CD8-positive, alpha-beta memory T cell (primary cell): Measurements from ENCODE around the gene SCRT2. TPM values are rescaled to one million over a fixed set of nuclear protein-coding genes. Genes with fewer than 3 reads are reported as not detected.
"Not testable (repeated sequence)": the region's sequence is repeated elsewhere in the genome, so short reads cannot be mapped to it uniquely, and the experiment has no call there.

Source experiments
- CTCF ChIA-PET: fragments of 350-600 bp; sonication (Branson Sonifier 250); formaldehyde crosslinking; loops from one replicate; lab custom pipeline; 2021; ENCODE audit warnings: antibody characterized with exemption; lab: Charles Lee
- POLR2A ChIA-PET: fragments of 350-600 bp; sonication (Branson Sonifier 250); formaldehyde crosslinking; loops from one replicate; lab custom pipeline; 2021; ENCODE audit warnings: antibody characterized with exemption; lab: Charles Lee
- DNase-seq, 5 donors: peaks; one replicate each; pipeline versions ENCODE4 v3.0.0 to v3.0.0-alpha.2; 2020 to 2022; ENCODE audit warnings: mixed read lengths in 1 of 5
- H3K27ac ChIP-seq: one replicate; pipeline ENCODE4 v1.7.0; 2013; ENCODE audit warnings: low read depth, mild to moderate bottlenecking, low read length, moderate library complexity
- H3K27me3 ChIP-seq: 2 replicates; pipeline ENCODE4 v1.7.0; 2013; ENCODE audit warnings: low read length, mild to moderate bottlenecking; ENCODE audit not compliant: insufficient read depth, poor library complexity, severe bottlenecking
- H3K36me3 ChIP-seq: 2 replicates; pipeline ENCODE4 v1.7.0; 2013; ENCODE audit warnings: mild to moderate bottlenecking, low read length, moderate library complexity; ENCODE audit not compliant: insufficient read depth
- H3K4me1 ChIP-seq: 2 replicates; pipeline ENCODE4 v1.7.0; 2013; ENCODE audit warnings: mild to moderate bottlenecking, low read length, moderate library complexity; ENCODE audit not compliant: insufficient read depth
- H3K4me3 ChIP-seq: 2 replicates; pipeline ENCODE4 v1.7.0; 2013; ENCODE audit warnings: mild to moderate bottlenecking, low read length
- H3K9me3 ChIP-seq: 2 replicates; pipeline ENCODE4 v1.7.0; 2013; ENCODE audit warnings: mild to moderate bottlenecking, low read length
- H3K27ac Mint-ChIP-seq, 8 donors: one replicate each; pipeline ENCODE4 v1.8.0; 2020 to 2021; ENCODE audit warnings: mixed read lengths in 8 of 8, mild to moderate bottlenecking in 6 of 8, inconsistent platforms in 3 of 8, moderate library complexity in 3 of 8
- H3K27me3 Mint-ChIP-seq, 2 donors: one replicate each; pipeline ENCODE4 v1.8.0; 2020 to 2021; ENCODE audit warnings: mixed read lengths in 2 of 2, mild to moderate bottlenecking in 1 of 2, moderate library complexity in 1 of 2
- H3K36me3 Mint-ChIP-seq, 3 donors: one replicate each; pipeline ENCODE4 v1.8.0; 2020 to 2021; ENCODE audit warnings: mixed read lengths in 3 of 3, inconsistent platforms in 1 of 3, mild to moderate bottlenecking in 1 of 3
- H3K4me1 Mint-ChIP-seq, 3 donors: one replicate each; pipeline ENCODE4 v1.8.0; 2020 to 2021; ENCODE audit warnings: mixed read lengths in 3 of 3, inconsistent platforms in 1 of 3, mild to moderate bottlenecking in 1 of 3
- H3K4me3 Mint-ChIP-seq, 7 donors: one replicate each; pipeline ENCODE4 v1.8.0; 2020 to 2021; ENCODE audit warnings: mixed read lengths in 7 of 7, mild to moderate bottlenecking in 6 of 7, moderate library complexity in 4 of 7, inconsistent platforms in 2 of 7
- H3K9me3 Mint-ChIP-seq, 5 donors: one replicate each; pipeline ENCODE4 v1.8.0; 2020 to 2022; ENCODE audit warnings: mixed read lengths in 5 of 5, mild to moderate bottlenecking in 3 of 5, moderate library complexity in 2 of 5, inconsistent platforms in 1 of 5
- polyA plus RNA-seq: library from polyadenylated mRNA; unstranded; fragments of 300-500 nt; fragmentation: Illumina TruSeq; gene quantifications from one replicate; pipeline ENCODE4 v1.2.3, GENCODE V29; 2021
- total RNA-seq, 2 experiments: library from RNA; stranded (reverse); gene quantifications; one replicate each; pipeline ENCODE4 v1.2.3, GENCODE V29; 2021

The SCRT2 gene
- total and polyA plus RNA-seq, 3 experiments from 2014 or later: not detected

GRCh38 chr20:698276-698675, 22.7 kb upstream of the SCRT2 start:
- Mint-ChIP-seq H3K27me3 (peaks cover 6 to 24% of the 10 kb centered on the region in 2 donors), H3K27ac (no peak overlapping the region), H3K4me3 (no peak overlapping the region), H3K9me3 (no peaks in the 10 kb centered on the region), H3K4me1 (no peaks in the 10 kb centered on the region), H3K36me3 (no peaks in the 10 kb centered on the region)
- Histone ChIP-seq H3K4me1 (no peaks in the 10 kb centered on the region), H3K4me3 (no peak overlapping the region), H3K36me3 (no peaks in the 10 kb centered on the region), H3K27me3 (no peaks in the 10 kb centered on the region), H3K9me3 (no peaks in the 10 kb centered on the region), H3K27ac (no peak overlapping the region)
- ChIA-PET POLR2A (no interaction called here), CTCF (interaction anchor here (0.7 kb wide), 1 partner anchor 27 kb away, joined by 3 read pairs; no protein-coding TSS in a partner anchor)
- DNase-seq: no peak

- Histone ChIP-seq H3K27me3 (no peaks in the 10 kb centered on the region), H3K9me3 (no peaks in the 10 kb centered on the region), H3K27ac (no peak overlapping the region), H3K36me3 (no peaks in the 10 kb centered on the region), H3K4me1 (no peaks in the 10 kb centered on the region), H3K4me3 (no peak overlapping the region)
- H3K4me1 Mint-ChIP-seq: no peaks in the 10 kb centered on the region
- no peak for DNase-seq
- POLR2A ChIA-PET: no interaction called here
- no peaks in the 10 kb centered on the region for H3K9me3 Mint-ChIP-seq
- no peaks in the 10 kb centered on the region for H3K36me3 Mint-ChIP-seq
- no peak overlapping the region for H3K27ac Mint-ChIP-seq
- H3K27me3 Mint-ChIP-seq: peaks cover 6 to 26% of the 10 kb centered on the region in 2 donors
- H3K4me3 Mint-ChIP-seq: no peak overlapping the region
- CTCF ChIA-PET: no interaction called here
Observed at GRCh38 chr20:697826-698225, 22.2 kb upstream of the SCRT2 start.

DNA sequence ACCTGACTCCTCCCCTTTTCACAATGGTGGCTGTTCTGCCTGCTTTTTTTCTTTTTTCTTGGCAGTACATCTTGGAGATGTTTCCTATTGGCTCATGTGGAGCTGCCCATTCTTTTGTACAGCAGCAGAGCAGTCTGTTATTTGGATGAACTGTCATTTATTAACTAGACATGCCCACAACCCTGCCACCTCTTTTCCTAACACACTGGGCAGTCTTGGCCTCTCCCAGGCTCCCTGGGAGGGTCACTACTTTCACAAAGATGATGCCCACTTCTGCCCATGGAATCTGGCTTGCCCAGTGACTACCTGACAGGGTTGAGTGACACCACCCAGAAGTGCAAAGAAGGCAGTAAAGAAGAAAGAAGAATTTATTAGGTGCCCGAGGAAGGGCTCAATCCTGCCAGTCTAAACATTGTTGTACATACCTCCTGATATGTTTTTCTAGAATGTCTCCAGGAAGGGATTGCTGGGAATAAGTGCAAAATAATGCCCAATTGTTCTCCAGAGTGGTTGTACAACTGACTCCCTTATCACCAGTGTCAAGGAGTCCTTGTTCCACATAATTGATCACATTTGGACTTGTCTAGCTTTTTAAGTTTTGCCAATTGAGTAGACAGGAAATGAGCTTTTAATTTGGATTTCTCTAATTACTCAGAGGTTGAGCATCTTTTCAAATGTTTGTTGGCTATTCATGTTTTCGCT, 19.7 kb upstream of the SCRT2 start:
- no peak overlapping the region for H3K4me3 ChIP-seq
- Mint-ChIP-seq H3K4me1 (no peaks in the 10 kb centered on the region), H3K4me3 (no peak overlapping the region), H3K9me3 (no peaks in the 10 kb centered on the region), H3K36me3 (no peaks in the 10 kb centered on the region), H3K27me3 (peaks cover 3 to 31% of the 10 kb centered on the region in 2 donors), H3K27ac (no peak overlapping the region)
- no peak for DNase-seq
- H3K36me3 ChIP-seq: no peaks in the 10 kb centered on the region
- H3K9me3 ChIP-seq: no peaks in the 10 kb centered on the region
- H3K27me3 ChIP-seq: peaks cover 6% of the 10 kb centered on the region
- CTCF ChIA-PET: no interaction called here
- no peak overlapping the region for H3K27ac ChIP-seq
- POLR2A ChIA-PET: no interaction called here
- no peaks in the 10 kb centered on the region for H3K4me1 ChIP-seq

DNA sequence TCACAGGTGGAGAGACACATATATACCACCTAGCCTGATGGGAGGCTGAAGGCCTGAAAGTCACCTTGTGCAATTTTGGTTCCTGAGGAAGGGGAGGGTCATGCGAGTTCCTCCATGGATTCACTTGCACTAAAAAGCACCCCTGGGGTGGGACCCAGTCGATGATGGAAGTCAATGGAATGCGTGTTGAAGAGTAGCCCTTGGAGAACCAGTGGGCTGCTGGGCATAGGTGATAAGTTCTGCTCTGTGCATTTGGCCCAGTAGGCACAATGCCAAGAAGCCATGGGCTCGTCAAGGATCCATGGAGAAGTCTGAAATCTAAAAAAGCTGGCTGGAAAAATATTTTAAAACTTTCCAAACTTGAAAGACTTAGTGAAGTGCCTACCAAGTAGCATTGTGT, 18.9 kb upstream of the SCRT2 start:
- Mint-ChIP-seq H3K36me3 (no peaks in the 10 kb centered on the region), H3K4me1 (no peaks in the 10 kb centered on the region), H3K27me3 (peaks cover 3 to 40% of the 10 kb centered on the region in 2 donors), H3K9me3 (no peaks in the 10 kb centered on the region), H3K27ac (no peak overlapping the region), H3K4me3 (no peak overlapping the region)
- Histone ChIP-seq H3K27me3 (peaks cover 7% of the 10 kb centered on the region), H3K9me3 (no peaks in the 10 kb centered on the region), H3K36me3 (no peaks in the 10 kb centered on the region), H3K27ac (no peak overlapping the region), H3K4me1 (no peaks in the 10 kb centered on the region), H3K4me3 (no peak overlapping the region)
- ChIA-PET CTCF (no interaction called here), POLR2A (no interaction called here)
- DNase-seq: no peak

- DNase-seq: not testable (repeated sequence)
Observed at GRCh38 chr20:693786-694185, 18.2 kb upstream of the SCRT2 start.

GRCh38 chr20:692044-692443, 16.4 kb upstream of the SCRT2 start:
- POLR2A ChIA-PET: no interaction called here
- Histone ChIP-seq H3K4me3 (no peak overlapping the region), H3K27me3 (peaks cover 7% of the 10 kb centered on the region), H3K4me1 (no peaks in the 10 kb centered on the region), H3K9me3 (no peaks in the 10 kb centered on the region), H3K36me3 (no peaks in the 10 kb centered on the region), H3K27ac (no peak overlapping the region)
- Mint-ChIP-seq H3K36me3 (no peaks in the 10 kb centered on the region), H3K9me3 (peaks cover 0 to 2% (median 0%) of the 10 kb centered on the region in 5 donors), H3K27me3 (peaks cover 2 to 54% of the 10 kb centered on the region in 2 donors), H3K4me3 (no peak overlapping the region), H3K4me1 (no peaks in the 10 kb centered on the region), H3K27ac (no peak overlapping the region)
- DNase-seq: no peak
- CTCF ChIA-PET: no interaction called here

More at GRCh38 chr20:693786-694185, 18.2 kb upstream of the SCRT2 start:
- H3K9me3 ChIP-seq, H3K27ac ChIP-seq, H3K4me3 Mint-ChIP-seq, H3K4me1 Mint-ChIP-seq, H3K9me3 Mint-ChIP-seq, H3K4me1 ChIP-seq, H3K27me3 ChIP-seq, H3K36me3 ChIP-seq, H3K4me3 ChIP-seq, POLR2A ChIA-PET, H3K36me3 Mint-ChIP-seq: not testable (repeated sequence)
- H3K27ac Mint-ChIP-seq: peak overlapping the region in 1 of 8 donors; percentile 68
- H3K27me3 Mint-ChIP-seq: peaks cover 5 to 47% of the 10 kb centered on the region in 2 donors
- CTCF ChIA-PET: interaction anchor here (1.4 kb wide), 1 partner anchor 15 kb away, joined by 3 read pairs; no protein-coding TSS in a partner anchor

GRCh38 chr20:689947-690346, 14.3 kb upstream of the SCRT2 start:
- H3K36me3 Mint-ChIP-seq: no peaks in the 10 kb centered on the region
- no peaks in the 10 kb centered on the region for H3K36me3 ChIP-seq
- POLR2A ChIA-PET: no interaction called here
- H3K27ac Mint-ChIP-seq: no peak overlapping the region
- no peak overlapping the region for H3K4me3 ChIP-seq
- no peak for DNase-seq
- H3K4me1 Mint-ChIP-seq: no peaks in the 10 kb centered on the region
- no peak overlapping the region for H3K27ac ChIP-seq
- H3K9me3 Mint-ChIP-seq: peaks cover 0 to 2% (median 0%) of the 10 kb centered on the region in 5 donors
- H3K9me3 ChIP-seq: no peaks in the 10 kb centered on the region
- peaks cover 7% of the 10 kb centered on the region for H3K27me3 ChIP-seq
- CTCF ChIA-PET: no interaction called here
- no peaks in the 10 kb centered on the region for H3K4me1 ChIP-seq
- H3K27me3 Mint-ChIP-seq: peaks cover 4 to 52% of the 10 kb centered on the region in 2 donors
- no peak overlapping the region for H3K4me3 Mint-ChIP-seq

DNA sequence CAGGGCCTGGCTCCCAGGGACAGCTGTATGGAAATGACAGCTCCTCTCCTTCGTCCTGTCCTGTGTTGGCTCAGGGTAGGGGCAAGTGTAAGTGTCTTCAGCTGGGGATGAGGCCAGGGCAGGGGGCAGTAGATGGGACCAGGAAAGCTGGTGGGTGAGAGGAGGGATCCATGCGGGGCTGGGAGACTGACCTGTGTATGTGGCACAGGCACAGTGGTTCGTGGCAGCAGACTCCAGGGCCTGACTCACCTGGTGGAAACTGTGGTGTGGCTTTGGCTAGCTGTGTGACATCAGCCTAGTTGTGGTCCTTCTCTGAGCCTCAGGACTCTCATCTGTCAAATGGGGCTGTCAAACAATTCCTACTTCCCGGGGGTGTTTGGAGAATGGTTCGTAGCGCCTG, 13.7 kb upstream of the SCRT2 start:
- Histone ChIP-seq H3K27me3 (peaks cover 7% of the 10 kb centered on the region), H3K4me3 (no peak overlapping the region), H3K9me3 (no peaks in the 10 kb centered on the region), H3K27ac (no peak overlapping the region), H3K4me1 (no peaks in the 10 kb centered on the region), H3K36me3 (no peaks in the 10 kb centered on the region)
- DNase-seq: no peak
- Mint-ChIP-seq H3K4me1 (no peaks in the 10 kb centered on the region), H3K9me3 (peaks cover 0 to 2% (median 0%) of the 10 kb centered on the region in 5 donors), H3K4me3 (no peak overlapping the region), H3K36me3 (no peaks in the 10 kb centered on the region), H3K27ac (no peak overlapping the region), H3K27me3 (peaks cover 10 to 50% of the 10 kb centered on the region in 2 donors)
- ChIA-PET CTCF (no interaction called here), POLR2A (no interaction called here)
